Mesenteric fat pad (tissue), 1 donor: ENCODE data around the gene ASB11. TPM values are rescaled to one million over a fixed set of nuclear protein-coding genes. Genes with fewer than 3 reads are reported as not detected.

ENCODE experiments used
- DNase-seq: peaks from one replicate; pipeline ENCODE4 v3.0.0-alpha.2; 2020; ENCODE audit warnings: low spot score
- total RNA-seq: library from RNA; stranded (reverse); fragmentation: NEBNext Ultra II Directional; extraction: Animal tissue kit (Norgen Biotek cat#: 25700); gene quantifications from one replicate; pipeline ENCODE4 v1.2.1, GENCODE V29; 2021
- donor health status: DM: yes; HTN: yes; CAD: no.

ASB11 gene
- total RNA-seq, 1 donor from 2014 or later, result not detected

DNA sequence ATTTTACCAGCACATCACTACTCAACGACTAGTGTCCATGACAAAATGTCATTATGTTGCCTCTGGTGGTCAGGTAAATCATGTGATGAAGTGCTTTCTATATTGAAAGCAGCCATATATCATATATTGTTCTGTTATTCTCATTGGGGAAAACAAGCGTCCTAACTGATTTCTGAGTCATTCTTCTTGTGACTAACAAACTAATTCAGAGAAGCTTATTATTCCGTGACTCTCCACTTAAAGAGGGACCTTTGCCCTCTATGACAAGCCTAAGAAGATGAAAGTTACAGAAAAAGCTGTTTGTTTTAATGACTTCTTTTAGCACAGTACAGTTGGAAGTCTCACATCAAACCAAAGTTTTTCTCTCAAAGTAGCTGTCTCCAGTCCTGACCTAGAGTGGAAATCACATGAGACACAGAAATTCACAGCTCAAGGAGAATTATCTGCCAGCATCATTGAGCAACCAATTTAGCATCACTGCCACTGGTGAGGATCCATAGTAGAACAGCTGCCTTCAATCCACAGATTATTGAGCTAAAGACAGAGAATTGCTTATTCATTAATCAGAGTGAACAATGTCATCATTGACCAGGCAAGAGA lies 81.9 kb downstream of the ASB11 start:
- DNase-seq, result no peak

Other genes starting within 250 kb of the ASB11 start
- gene ASB9, start 45.6 kb downstream of the ASB11 start, total RNA-seq, result 2.0 TPM
- gene PIGA, start 19.9 kb upstream of the ASB11 start, total RNA-seq, result 16.6 TPM
- gene VEGFD, start 68.8 kb upstream of the ASB11 start, total RNA-seq, result 8.2 TPM
- 30.0 TPM for gene PIR, start 177.7 kb upstream of the ASB11 start, total RNA-seq
- 1.7 TPM for gene BMX, start 185.2 kb upstream of the ASB11 start, total RNA-seq